SH-SY5Y (cell line): ENCODE data around the gene HOXD8.

Source experiments
- GATA2 ChIP-seq: IDR thresholded peaks from 2 replicates; pipeline ENCODE4 v1.6.1; 2011; ENCODE audit warnings: mild to moderate bottlenecking, low read depth, low read length
- GATA3 ChIP-seq: IDR thresholded peaks from 2 replicates; pipeline ENCODE4 v1.6.1; 2011; ENCODE audit warnings: low read depth, mild to moderate bottlenecking, low read length, moderate library complexity

The HOXD8 gene

DNA sequence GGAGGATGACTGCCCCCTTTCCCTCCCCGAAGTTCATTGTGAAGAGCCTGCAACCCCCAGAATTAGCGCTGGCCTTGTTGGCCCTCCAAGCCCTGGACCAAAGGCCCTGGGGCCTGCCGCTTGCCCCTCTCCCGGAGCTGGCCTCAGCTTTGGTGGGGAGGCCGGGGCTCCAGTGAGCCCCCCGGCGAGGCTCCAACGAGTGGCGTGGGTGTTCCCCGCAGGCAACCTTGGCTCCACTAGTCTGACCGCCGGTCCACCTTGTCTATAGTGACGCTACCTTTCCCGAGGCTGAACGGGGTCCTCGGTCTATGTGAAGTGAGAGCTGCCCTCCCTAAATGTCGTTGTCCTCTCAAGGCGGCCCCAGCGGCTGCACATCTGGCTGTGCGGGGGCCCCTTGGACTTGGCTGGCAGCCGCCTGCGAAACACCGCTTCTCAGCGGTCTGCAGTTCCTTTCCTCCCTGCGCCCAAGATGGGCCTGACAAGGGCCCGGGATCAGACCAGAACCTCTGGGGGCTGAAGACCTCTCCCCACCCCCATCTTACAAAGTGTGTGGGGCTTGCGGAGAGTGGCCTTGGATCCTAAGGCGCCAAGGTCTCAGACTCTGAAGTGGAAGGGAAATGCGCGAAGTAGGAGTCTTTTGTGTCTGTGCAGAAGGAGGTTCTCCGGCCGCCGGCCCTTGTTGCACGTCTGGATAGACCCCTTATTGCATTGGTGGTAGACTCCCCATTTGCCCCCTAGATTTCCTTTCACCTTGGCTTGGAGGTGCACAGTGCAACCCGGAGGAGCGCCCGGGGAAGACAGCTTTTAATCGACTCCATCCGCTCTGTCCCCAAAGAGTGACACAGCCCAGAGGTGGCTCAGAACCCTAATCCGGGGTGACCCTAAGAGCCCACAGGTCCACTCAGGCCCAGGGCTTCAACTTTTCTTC, 16.9 kb upstream of the HOXD8 start:
- TF ChIP-seq GATA3 (no peak), GATA2 (no peak)

GRCh38 chr2:176114120-176114929, 15.2 kb upstream of the HOXD8 start:
- TF ChIP-seq GATA3 (no peak), GATA2 (no peak)

DNA sequence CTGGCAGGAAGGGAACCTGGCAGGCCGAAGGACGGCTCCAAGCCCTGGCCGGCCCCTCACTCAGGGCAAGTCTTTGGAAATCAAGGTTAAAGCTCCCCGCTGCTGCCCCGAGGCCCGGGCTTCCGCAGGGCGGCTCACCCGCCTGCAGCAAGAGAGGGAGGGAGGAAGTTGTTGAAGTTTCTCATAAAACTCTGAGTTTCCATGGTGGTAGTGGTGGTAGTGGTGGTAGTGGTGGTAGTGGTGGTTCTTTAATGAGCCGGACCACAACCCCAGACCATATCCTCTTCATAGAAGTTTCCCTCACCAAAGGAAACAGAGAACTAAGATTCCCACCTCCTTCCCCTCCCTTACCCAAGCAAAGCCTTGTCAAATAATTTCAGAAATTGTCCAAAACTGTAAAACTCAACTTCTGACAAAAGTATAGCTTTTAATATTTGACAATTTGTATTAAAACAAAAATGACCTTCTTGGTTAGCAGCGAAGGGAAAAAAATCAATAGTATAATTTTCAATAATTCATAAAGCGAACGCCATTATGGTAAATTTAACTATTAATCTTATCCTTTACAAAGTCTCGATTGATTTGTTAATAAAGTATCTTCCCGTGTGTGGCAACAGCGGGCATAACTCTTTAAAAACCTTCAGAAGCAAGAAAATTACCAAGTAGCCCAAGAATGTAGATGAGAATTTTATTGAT, 14.4 kb upstream of the HOXD8 start:
- no peak for TF ChIP-seq GATA2
- TF ChIP-seq GATA3, result no peak

GRCh38 chr2:176115883-176116813, 13.4 kb upstream of the HOXD8 start, which contains the start of gene HOXD10:
Gene HOXD10 (plus strand): TSS chr2:176116778. CDS start chr2:176116834, 56 bp downstream.
- TF ChIP-seq GATA3 (no peak), GATA2 (no peak)

GRCh38 chr2:176117162-176117822, 12.2 kb upstream of the HOXD8 start:
- TF ChIP-seq GATA3, result no peak
- TF ChIP-seq GATA2, result no peak

- TF ChIP-seq GATA3 (no peak), GATA2 (no peak)
Observed at GRCh38 chr2:176117823-176118371, 11.6 kb upstream of the HOXD8 start.

DNA sequence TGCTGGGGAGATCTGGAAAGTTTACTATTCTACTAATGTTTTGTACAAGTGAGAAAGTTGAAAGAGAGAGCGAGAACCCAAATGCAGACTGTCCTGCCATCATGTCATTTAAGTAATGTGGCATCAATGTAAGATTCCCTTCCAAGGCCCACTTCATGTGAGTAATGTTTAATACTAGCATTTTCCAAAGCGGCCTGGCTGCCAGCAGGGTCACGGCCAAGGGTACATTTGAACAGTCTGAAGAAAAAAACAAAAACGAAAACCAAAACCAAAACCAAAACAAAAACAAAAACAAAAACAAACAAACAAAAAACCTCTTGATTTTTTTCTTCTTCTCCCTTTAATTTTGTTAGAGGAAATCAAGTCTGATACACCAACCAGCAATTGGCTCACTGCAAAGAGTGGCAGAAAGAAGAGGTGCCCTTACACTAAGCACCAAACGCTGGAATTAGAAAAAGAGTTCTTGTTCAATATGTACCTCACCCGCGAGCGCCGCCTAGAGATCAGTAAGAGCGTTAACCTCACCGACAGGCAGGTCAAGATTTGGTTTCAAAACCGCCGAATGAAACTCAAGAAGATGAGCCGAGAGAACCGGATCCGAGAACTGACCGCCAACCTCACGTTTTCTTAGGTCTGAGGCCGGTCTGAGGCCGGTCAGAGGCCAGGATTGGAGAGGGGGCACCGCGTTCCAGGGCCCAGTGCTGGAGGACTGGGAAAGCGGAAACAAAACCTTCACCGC, 10.7 kb upstream of the HOXD8 start:
- TF ChIP-seq GATA3 (no peak), GATA2 (no peak)

- no peak for TF ChIP-seq GATA2
- TF ChIP-seq GATA3, result no peak
Observed at GRCh38 chr2:176120364-176121189, 8.9 kb upstream of the HOXD8 start.

- no peak for TF ChIP-seq GATA3
- no peak for TF ChIP-seq GATA2
Observed at GRCh38 chr2:176121190-176122051, 8.1 kb upstream of the HOXD8 start.

DNA sequence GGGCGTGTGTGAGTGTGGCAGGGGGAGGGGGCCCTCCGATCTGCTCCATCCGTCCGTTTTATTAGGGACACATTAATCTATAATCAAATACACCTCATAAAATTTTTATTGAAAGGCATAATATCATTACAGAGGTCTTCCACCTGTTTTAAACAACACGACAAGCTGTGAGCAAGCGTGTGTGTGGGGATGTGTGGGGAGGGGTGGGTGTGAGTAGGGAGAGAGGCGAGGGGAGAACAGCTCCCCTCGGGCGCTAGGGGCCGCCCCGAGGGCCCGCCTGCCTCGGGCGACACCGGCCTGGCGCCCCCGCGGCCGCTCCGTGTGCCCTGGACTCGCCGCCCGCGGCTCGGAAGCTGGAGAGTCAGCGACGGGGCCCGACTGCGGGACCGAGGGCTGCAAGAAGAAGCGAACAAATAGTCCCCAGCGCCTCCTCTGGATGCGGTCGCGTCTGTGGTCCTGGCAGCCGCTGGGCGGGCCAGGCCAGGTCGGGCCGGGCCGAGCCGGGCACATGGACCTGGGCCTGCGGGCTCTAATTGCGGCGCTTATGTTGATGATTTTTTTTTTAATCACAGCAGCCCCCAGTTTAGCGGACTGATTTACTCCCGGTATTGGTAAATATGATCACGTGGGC, 7.3 kb upstream of the HOXD8 start:
- TF ChIP-seq GATA2, result no peak; the same call in 1 of the 2 replicates
- no peak for TF ChIP-seq GATA3
